Activated CD4-positive, alpha-beta T cell treated with anti-CD3 and anti-CD28 coated beads, Interleukin-2, amount 10 ng/mL, durations not matched to agents 24 days and 14 days (primary cell): ENCODE results near the gene PNISR. TPM values are rescaled to one million over a fixed set of nuclear protein-coding genes. Genes with fewer than 3 reads are reported as not detected.
A peak's percentile ranks its signal among the peaks of the same experiment; 100 is the strongest.

ENCODE experiments used
- DNase-seq: peaks from one replicate; pipeline ENCODE4 v3.0.0; 2022
- H3K27ac Mint-ChIP-seq: one replicate; pipeline ENCODE4 v1.8.0; 2022; ENCODE audit warnings: mild to moderate bottlenecking, mixed read lengths
- H3K27me3 Mint-ChIP-seq: one replicate; pipeline ENCODE4 v1.8.0; 2022; ENCODE audit warnings: mixed read lengths
- H3K36me3 Mint-ChIP-seq: one replicate; pipeline ENCODE4 v1.8.0; 2022; ENCODE audit warnings: low read depth, mild to moderate bottlenecking, mixed read lengths
- H3K4me1 Mint-ChIP-seq: one replicate; pipeline ENCODE4 v1.8.0; 2021; ENCODE audit warnings: mixed read lengths
- H3K4me3 Mint-ChIP-seq: one replicate; pipeline ENCODE4 v1.8.0; 2022; ENCODE audit warnings: mild to moderate bottlenecking, moderate library complexity, mixed read lengths
- H3K9me3 Mint-ChIP-seq: one replicate; pipeline ENCODE4 v1.8.0; 2021; ENCODE audit warnings: mixed read lengths
- intact Hi-C: fragments of 100-400 bp; cut with micrococcal nuclease; formaldehyde crosslinking; loops from one replicate; pipeline ENCODE4 v1.15.1; 2023
- total RNA-seq: library from RNA; stranded (reverse); gene quantifications from 2 replicates; pipeline ENCODE4 v1.2.3, GENCODE V29; 2022

PNISR gene
- total RNA-seq, 1 donor from 2014 or later: 117 TPM

DNA sequence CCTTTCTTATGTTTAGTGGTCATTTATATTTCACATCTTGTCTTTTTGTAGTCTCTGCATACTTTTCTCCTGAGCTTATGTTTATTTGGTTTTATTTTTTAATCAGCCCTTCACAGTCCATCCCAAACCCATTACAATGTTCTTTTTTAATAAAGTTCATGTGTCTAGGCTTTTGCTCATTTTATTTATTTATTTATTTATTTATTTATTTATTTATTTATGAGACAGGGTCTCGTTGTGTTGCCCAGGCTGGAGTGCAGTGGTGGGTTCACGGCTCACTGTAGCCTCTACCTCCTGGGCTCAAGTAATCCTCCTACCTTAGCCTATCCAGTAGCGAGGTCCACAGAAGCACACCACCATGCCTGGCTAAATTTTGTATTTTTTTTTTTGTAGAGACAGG, 34.2 kb downstream of the PNISR start:
- no peak overlapping the region for H3K4me3 Mint-ChIP-seq
- intact Hi-C loops: no loop called here
- no peak for DNase-seq
- H3K36me3 Mint-ChIP-seq: no peaks in the 10 kb centered on the region
- H3K27ac Mint-ChIP-seq: no peak overlapping the region
- no peaks in the 10 kb centered on the region for H3K27me3 Mint-ChIP-seq
- H3K9me3 Mint-ChIP-seq: no peaks in the 10 kb centered on the region
- H3K4me1 Mint-ChIP-seq: peaks cover 15% of the 10 kb centered on the region

DNA sequence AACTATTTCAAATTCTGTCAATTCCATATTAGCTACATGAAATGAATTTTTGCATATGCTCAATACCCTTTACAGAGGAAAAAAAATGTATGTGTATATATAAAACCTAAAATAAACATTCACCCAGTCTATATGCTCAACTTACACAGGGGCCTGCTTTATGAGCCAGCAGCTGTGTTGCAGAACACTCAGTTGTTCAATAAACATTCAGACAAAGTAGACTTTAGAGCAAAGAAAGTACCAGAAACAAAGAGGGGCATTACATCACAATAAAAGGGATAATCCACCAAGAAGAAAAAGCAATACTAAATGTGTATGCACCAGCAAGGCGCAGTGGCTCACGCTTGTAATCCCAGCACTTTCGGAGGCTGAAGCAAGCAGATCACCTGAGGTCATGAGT, 40.6 kb downstream of the PNISR start:
- Mint-ChIP-seq H3K4me1 (no peaks in the 10 kb centered on the region), H3K4me3 (no peak overlapping the region), H3K9me3 (no peaks in the 10 kb centered on the region), H3K27me3 (no peaks in the 10 kb centered on the region), H3K27ac (no peak overlapping the region), H3K36me3 (no peaks in the 10 kb centered on the region)
- no peak for DNase-seq
- intact Hi-C loops: no loop called here

- Mint-ChIP-seq H3K9me3 (no peaks in the 10 kb centered on the region), H3K36me3 (no peaks in the 10 kb centered on the region), H3K27ac (no peak overlapping the region), H3K4me3 (no peak overlapping the region), H3K27me3 (no peaks in the 10 kb centered on the region), H3K4me1 (no peaks in the 10 kb centered on the region)
- no peak for DNase-seq
- intact Hi-C loops: no loop called here
These were observed 46.5 kb downstream of the PNISR start for GRCh38 chr6:99378636-99379035.

DNA sequence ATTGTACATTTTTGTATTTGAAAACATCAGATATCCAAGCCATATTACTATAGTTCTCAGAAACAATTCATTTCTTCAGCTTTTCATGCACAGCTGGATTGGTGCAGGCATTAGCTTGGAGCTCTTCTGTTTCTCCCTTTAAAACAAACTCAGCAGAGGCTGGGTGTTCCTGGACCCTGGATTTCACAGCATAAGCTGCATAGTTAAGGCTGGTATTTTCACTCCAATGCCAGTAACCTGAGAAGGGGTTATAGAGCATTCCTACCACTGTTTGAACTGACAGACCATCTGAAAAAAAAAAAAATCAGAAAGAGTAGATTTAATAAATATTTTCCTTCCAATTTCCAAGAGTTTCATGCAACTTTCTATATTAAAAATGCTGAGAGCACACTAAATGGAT, 55.6 kb downstream of the PNISR start:
- H3K4me3 Mint-ChIP-seq: no peak overlapping the region
- intact Hi-C loops: no loop called here
- H3K36me3 Mint-ChIP-seq: no peaks in the 10 kb centered on the region
- no peaks in the 10 kb centered on the region for H3K27me3 Mint-ChIP-seq
- no peaks in the 10 kb centered on the region for H3K9me3 Mint-ChIP-seq
- no peak for DNase-seq
- no peak overlapping the region for H3K27ac Mint-ChIP-seq
- no peaks in the 10 kb centered on the region for H3K4me1 Mint-ChIP-seq

DNA sequence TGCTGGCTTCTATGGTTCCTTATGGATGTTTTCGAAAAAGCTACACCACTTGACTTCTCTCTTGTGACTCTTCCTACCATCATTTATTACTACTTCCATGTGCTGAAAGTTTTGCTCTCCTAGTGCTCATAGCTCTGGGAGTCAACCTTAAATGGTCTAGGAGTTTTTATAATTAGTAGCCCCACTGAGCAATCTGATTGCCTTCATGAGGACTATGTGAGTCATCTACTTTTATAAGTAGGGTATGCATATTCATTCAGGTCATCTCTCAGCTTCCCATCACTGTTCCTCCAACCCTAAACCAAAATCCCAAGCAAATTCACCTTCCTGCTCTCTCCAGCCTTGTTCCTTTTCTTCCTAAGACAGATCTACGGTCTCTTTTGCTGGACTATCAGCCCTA, 58.3 kb downstream of the PNISR start:
- Mint-ChIP-seq H3K9me3 (no peaks in the 10 kb centered on the region), H3K36me3 (no peaks in the 10 kb centered on the region), H3K4me3 (no peak overlapping the region), H3K27me3 (no peaks in the 10 kb centered on the region), H3K27ac (no peak overlapping the region), H3K4me1 (peaks cover 9% of the 10 kb centered on the region)
- intact Hi-C loops: no loop called here
- DNase-seq: no peak

- Mint-ChIP-seq H3K4me3 (no peak overlapping the region), H3K36me3 (no peaks in the 10 kb centered on the region), H3K27ac (peak overlapping the region; percentile 20), H3K27me3 (peaks cover 10% of the 10 kb centered on the region), H3K9me3 (no peaks in the 10 kb centered on the region), H3K4me1 (peaks cover 9% of the 10 kb centered on the region)
- intact Hi-C loops: no loop called here
- no peak for DNase-seq
These were observed 61.1 kb downstream of the PNISR start for GRCh38 chr6:99364026-99364425.

GRCh38 chr6:99362678-99363268, 62.3 kb downstream of the PNISR start:
- Mint-ChIP-seq H3K27me3 (peaks cover 12% of the 10 kb centered on the region), H3K4me3 (no peak overlapping the region), H3K27ac (peak overlapping the region; percentile 20), H3K4me1 (peaks cover 9% of the 10 kb centered on the region), H3K36me3 (no peaks in the 10 kb centered on the region), H3K9me3 (no peaks in the 10 kb centered on the region)
- DNase-seq: no peak
- intact Hi-C loops: loop anchor here (1.0 kb wide), 1 partner anchor 32 kb away; no protein-coding TSS in a partner anchor

DNA sequence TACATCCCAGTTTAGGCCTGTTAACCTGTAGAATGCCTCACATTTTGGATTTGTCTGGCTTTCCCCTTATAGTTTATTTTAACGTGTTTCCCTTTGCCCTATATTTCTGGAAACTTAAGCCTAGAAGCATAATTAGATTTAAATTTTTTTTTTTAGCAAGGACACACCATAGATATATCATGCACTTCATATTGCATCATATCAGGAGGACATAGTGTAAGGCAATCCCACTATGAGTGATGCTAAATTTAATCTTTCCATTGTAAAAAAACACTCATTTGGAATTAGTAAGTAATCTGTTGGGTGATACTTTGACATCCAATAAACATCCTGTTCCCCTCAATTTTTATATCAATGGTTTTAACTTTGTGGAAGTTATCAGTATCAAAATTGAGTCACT, 65.3 kb downstream of the PNISR start:
- Mint-ChIP-seq H3K36me3 (no peaks in the 10 kb centered on the region), H3K9me3 (no peaks in the 10 kb centered on the region), H3K27me3 (peaks cover 25% of the 10 kb centered on the region), H3K27ac (no peak overlapping the region), H3K4me3 (no peak overlapping the region), H3K4me1 (peaks cover 9% of the 10 kb centered on the region)
- DNase-seq: no peak
- intact Hi-C loops: loop anchor here (10.0 kb wide), 1 partner anchor 525 kb away; the partner anchor contains the start of gene POU3F2

- H3K4me1 Mint-ChIP-seq: no peaks in the 10 kb centered on the region
- H3K4me3 Mint-ChIP-seq: no peak overlapping the region
These were observed 68.5 kb downstream of the PNISR start for GRCh38 chr6:99356641-99357040.

GRCh38 chr6:99354983-99355382, 70.1 kb downstream of the PNISR start:
- DNase-seq: no peak
- H3K27me3 Mint-ChIP-seq: peaks cover 45% of the 10 kb centered on the region
- H3K27ac Mint-ChIP-seq: no peak overlapping the region
- no peaks in the 10 kb centered on the region for H3K36me3 Mint-ChIP-seq
- no peaks in the 10 kb centered on the region for H3K4me1 Mint-ChIP-seq
- intact Hi-C loops: loop anchor here (10.0 kb wide), 1 partner anchor 520 kb away; the partner anchor contains the start of gene POU3F2
- H3K9me3 Mint-ChIP-seq: no peaks in the 10 kb centered on the region
- no peak overlapping the region for H3K4me3 Mint-ChIP-seq

More at GRCh38 chr6:99356641-99357040, 68.5 kb downstream of the PNISR start:
- H3K27me3 Mint-ChIP-seq: peaks cover 39% of the 10 kb centered on the region
- H3K36me3 Mint-ChIP-seq: no peaks in the 10 kb centered on the region
- no peaks in the 10 kb centered on the region for H3K9me3 Mint-ChIP-seq
- H3K27ac Mint-ChIP-seq: no peak overlapping the region
- DNase-seq: no peak
- intact Hi-C loops: loop anchor here (10.0 kb wide), 1 partner anchor 522 kb away; the partner anchor contains the start of gene POU3F2

DNA sequence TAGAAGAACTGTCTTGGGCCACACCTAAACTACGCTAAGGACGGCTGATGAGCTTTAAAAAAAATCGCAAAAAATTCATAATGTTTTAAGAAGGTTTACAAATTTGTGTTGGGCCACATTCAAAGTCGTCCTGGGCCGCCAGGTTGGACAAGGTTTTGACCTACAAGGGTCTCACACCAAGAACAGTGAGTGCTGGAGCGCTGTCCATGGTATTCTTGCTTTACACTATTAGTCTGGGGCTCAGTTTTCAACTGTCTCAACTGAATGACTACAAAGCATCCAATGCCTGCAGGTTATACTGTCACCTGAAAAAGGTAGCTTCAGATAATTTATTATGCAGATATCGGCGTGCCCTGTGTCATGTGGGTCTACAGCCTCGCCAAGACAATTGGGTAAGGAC, 72.0 kb downstream of the PNISR start:
- intact Hi-C loops: loop anchor here (10.0 kb wide), 1 partner anchor 518 kb away; the partner anchor contains the start of gene POU3F2
- H3K27ac Mint-ChIP-seq: no peak overlapping the region
- H3K4me3 Mint-ChIP-seq: no peak overlapping the region
- H3K27me3 Mint-ChIP-seq: peaks cover 52% of the 10 kb centered on the region
- no peak for DNase-seq
- no peaks in the 10 kb centered on the region for H3K9me3 Mint-ChIP-seq
- H3K4me1 Mint-ChIP-seq: no peaks in the 10 kb centered on the region
- H3K36me3 Mint-ChIP-seq: no peaks in the 10 kb centered on the region

DNA sequence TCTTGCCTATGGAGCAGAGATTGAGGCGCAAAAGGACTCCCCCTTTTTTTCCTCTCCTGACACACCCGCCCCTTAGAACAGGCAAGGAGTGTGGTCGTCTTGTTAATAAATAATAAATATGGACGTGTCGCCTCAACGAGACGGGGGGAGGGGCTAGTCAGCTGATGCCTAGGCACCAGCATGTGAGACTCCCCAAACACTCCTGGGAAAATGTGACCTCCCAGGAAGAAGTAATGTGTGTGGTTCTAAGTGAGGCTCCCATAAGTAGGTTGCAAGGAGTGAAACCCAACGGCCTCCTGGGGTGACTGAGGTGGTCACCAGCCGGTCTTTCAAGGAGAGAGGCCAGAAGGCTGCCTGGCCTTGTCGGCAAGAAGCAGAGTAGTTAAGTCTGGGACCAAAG, 74.5 kb downstream of the PNISR start:
- Mint-ChIP-seq H3K9me3 (no peaks in the 10 kb centered on the region), H3K27me3 (peaks cover 58% of the 10 kb centered on the region), H3K4me3 (no peak overlapping the region), H3K27ac (no peak overlapping the region), H3K4me1 (no peaks in the 10 kb centered on the region), H3K36me3 (no peaks in the 10 kb centered on the region)
- intact Hi-C loops: loop anchor here (10.0 kb wide), 1 partner anchor 516 kb away; the partner anchor contains the start of gene POU3F2
- DNase-seq: no peak

GRCh38 chr6:99349171-99350141, 75.7 kb downstream of the PNISR start, which contains the start of gene FAXC:
Gene FAXC (minus strand): TSS chr6:99349674. CDS start chr6:99349372, 302 bp downstream.
- DNase-seq: peak; percentile 69
- Mint-ChIP-seq H3K27me3 (peaks cover 59% of the 10 kb centered on the region), H3K27ac (no peak within 1 kb of the TSS), H3K4me1 (no peaks in the 10 kb centered on the region), H3K4me3 (peak within 1 kb of the TSS; percentile 54), H3K9me3 (no peaks in the 10 kb centered on the region), H3K36me3 (no peaks in the 10 kb centered on the region)
- intact Hi-C loops: loop anchor here (10.0 kb wide), 1 partner anchor 515 kb away; the partner anchor contains the start of gene POU3F2
